ENCODE measurements around the gene TCF25.

The TCF25 gene

DNA sequence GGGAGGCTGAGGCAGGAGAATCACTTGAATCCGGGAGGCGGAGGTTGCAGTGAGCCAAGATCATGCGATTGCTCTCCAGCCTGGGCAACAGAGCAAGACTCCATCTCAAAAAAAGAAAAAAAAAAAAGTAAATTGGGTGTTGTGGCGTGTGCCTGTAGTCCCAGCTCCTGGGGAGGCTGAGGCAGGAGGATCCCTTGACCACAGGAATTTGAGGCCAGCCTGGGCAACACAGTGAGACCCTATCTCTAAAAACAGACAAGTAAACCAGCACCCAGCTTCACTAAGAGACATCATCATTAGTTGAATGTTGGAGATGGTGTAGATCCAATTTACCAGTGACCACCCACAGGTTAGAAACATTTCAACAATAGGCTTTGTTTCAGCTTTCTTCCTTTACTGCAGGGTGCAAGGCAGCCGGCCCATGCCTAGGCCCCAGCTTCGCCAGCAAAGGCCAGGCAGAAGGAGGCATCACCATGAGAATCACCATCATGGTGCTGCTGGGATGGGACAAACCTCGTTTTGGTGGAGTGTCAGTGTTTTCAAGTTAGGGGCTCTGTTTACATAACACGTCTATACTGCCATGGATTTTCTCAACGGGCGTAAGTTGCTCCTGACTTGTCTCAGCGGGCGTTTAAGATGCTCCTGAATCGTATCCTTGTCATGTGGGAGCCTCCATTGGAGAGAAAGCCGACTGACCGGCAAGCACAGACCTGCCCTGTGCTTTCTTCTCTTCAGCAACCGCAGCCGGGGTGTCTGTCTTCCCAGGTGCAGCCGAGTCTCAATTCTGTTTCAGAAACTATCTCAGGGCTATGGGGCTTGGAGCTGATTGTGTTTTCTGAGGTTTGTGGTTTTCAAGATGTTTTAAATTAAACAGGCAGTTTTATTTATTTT, 7.3 kb downstream of the TCF25 start:
- no peaks in the 10 kb centered on the region for H3K9me2 ChIP-seq (replicated peaks; ENCODE audit: low read depth, low read length)
- peaks cover 30% of the 10 kb centered on the region for H3K79me2 ChIP-seq (ENCODE audit: insufficient read depth, low read length)
- H3K9me3 ChIP-seq (ENCODE audit: insufficient read depth, low read depth, low read length) = no peaks in the 10 kb centered on the region
- peaks cover 6% of the 10 kb centered on the region for H4K20me1 ChIP-seq (ENCODE audit: insufficient read depth, low read length, poor library complexity, severe bottlenecking)
- peaks cover 18% of the 10 kb centered on the region; the same call in 1 of the 2 replicates for H3K36me3 ChIP-seq (ENCODE audit: insufficient read depth, low read length)
- H2AFZ ChIP-seq (ENCODE audit: low read length) = no peak overlapping the region
- TF ChIP-seq EZH2phosphoT487 (IDR thresholded peaks at IDR 0.05; ENCODE audit: borderline replicate concordance) = no peak
- TF ChIP-seq CTCF (conservative IDR thresholded peaks at IDR 0.05; ENCODE audit: low read length) = no peak
- no peaks in the 10 kb centered on the region for H3K4me1 ChIP-seq (ENCODE audit: insufficient read depth, low read length, poor library complexity, severe bottlenecking)
- no peaks in the 10 kb centered on the region for H3F3A ChIP-seq (ENCODE audit: low read depth)
- H3K27me3 ChIP-seq (ENCODE audit: insufficient read depth, low read length, poor library complexity, severe bottlenecking) = no peaks in the 10 kb centered on the region
- H3K9ac ChIP-seq (ENCODE audit: low read depth, low read length, poor library complexity, severe bottlenecking) = no peak overlapping the region
- H3K4me2 ChIP-seq (ENCODE audit: low read depth, low read length, poor library complexity, severe bottlenecking) = no peak overlapping the region
- H3K4me3 ChIP-seq (ENCODE audit: low read length, poor library complexity, severe bottlenecking) = no peak overlapping the region

- no peaks in the 10 kb centered on the region for H4K20me1 ChIP-seq (ENCODE audit: insufficient read depth, low read length, poor library complexity, severe bottlenecking)
- no peak overlapping the region for H3K4me2 ChIP-seq (ENCODE audit: low read depth, low read length, poor library complexity, severe bottlenecking)
- peaks cover 24% of the 10 kb centered on the region for H3K79me2 ChIP-seq (ENCODE audit: insufficient read depth, low read length)
- H3K4me1 ChIP-seq (ENCODE audit: insufficient read depth, low read length, poor library complexity, severe bottlenecking) = no peaks in the 10 kb centered on the region
- no peaks in the 10 kb centered on the region for H3K27me3 ChIP-seq (ENCODE audit: insufficient read depth, low read length, poor library complexity, severe bottlenecking)
- no peaks in the 10 kb centered on the region for H3K9me2 ChIP-seq (replicated peaks; ENCODE audit: low read depth, low read length)
- no peak overlapping the region for H3K9ac ChIP-seq (ENCODE audit: low read depth, low read length, poor library complexity, severe bottlenecking)
- TF ChIP-seq EZH2phosphoT487 (IDR thresholded peaks at IDR 0.05; ENCODE audit: borderline replicate concordance) (no peak), CTCF (conservative IDR thresholded peaks at IDR 0.05; ENCODE audit: low read length) (no peak)
- no peak overlapping the region for H2AFZ ChIP-seq (ENCODE audit: low read length)
- H3F3A ChIP-seq (ENCODE audit: low read depth) = no peaks in the 10 kb centered on the region
- no peaks in the 10 kb centered on the region for H3K9me3 ChIP-seq (ENCODE audit: insufficient read depth, low read depth, low read length)
- H3K4me3 ChIP-seq (ENCODE audit: low read length, poor library complexity, severe bottlenecking) = no peak overlapping the region
- peaks cover 18% of the 10 kb centered on the region; the same call in 1 of the 2 replicates for H3K36me3 ChIP-seq (ENCODE audit: insufficient read depth, low read length)
Measured at GRCh38 chr16:89881368-89881730, 8.0 kb downstream of the TCF25 start.

GRCh38 chr16:89883346-89884040, 10.1 kb downstream of the TCF25 start:
- no peaks in the 10 kb centered on the region for H4K20me1 ChIP-seq (ENCODE audit: insufficient read depth, low read length, poor library complexity, severe bottlenecking)

More at GRCh38 chr16:89883346-89884040, 10.1 kb downstream of the TCF25 start:
- H3K27me3 ChIP-seq (ENCODE audit: insufficient read depth, low read length, poor library complexity, severe bottlenecking) = no peaks in the 10 kb centered on the region
- no peaks in the 10 kb centered on the region for H3K9me2 ChIP-seq (replicated peaks; ENCODE audit: low read depth, low read length)
- peaks cover 29% of the 10 kb centered on the region; the same call in 1 of the 2 replicates for H3K36me3 ChIP-seq (ENCODE audit: insufficient read depth, low read length)
- H3K79me2 ChIP-seq (ENCODE audit: insufficient read depth, low read length) = peaks cover 10% of the 10 kb centered on the region; the same call in 1 of the 2 replicates
- H3K9ac ChIP-seq (ENCODE audit: low read depth, low read length, poor library complexity, severe bottlenecking) = no peak overlapping the region
- H3K9me3 ChIP-seq (ENCODE audit: insufficient read depth, low read depth, low read length) = no peaks in the 10 kb centered on the region
- H3K4me1 ChIP-seq (ENCODE audit: insufficient read depth, low read length, poor library complexity, severe bottlenecking) = no peaks in the 10 kb centered on the region
- H3F3A ChIP-seq (ENCODE audit: low read depth) = no peaks in the 10 kb centered on the region
- no peak for TF ChIP-seq EZH2phosphoT487 (IDR thresholded peaks at IDR 0.05; ENCODE audit: borderline replicate concordance)
- no peak for TF ChIP-seq CTCF (conservative IDR thresholded peaks at IDR 0.05; ENCODE audit: low read length)
- H2AFZ ChIP-seq (ENCODE audit: low read length) = no peak overlapping the region
- no peak overlapping the region for H3K4me3 ChIP-seq (ENCODE audit: low read length, poor library complexity, severe bottlenecking)
- no peak overlapping the region for H3K4me2 ChIP-seq (ENCODE audit: low read depth, low read length, poor library complexity, severe bottlenecking)
